Spleen (tissue), 11 donors: ENCODE data around the gene AKAP14. TPM values are rescaled to one million over a fixed set of nuclear protein-coding genes. Genes with fewer than 3 reads are reported as not detected.
"Not testable (repeated sequence)": the region's sequence is repeated elsewhere in the genome, so short reads cannot be mapped to it uniquely, and the experiment has no call there.

ENCODE experiments used
- DNase-seq: peaks from one replicate; pipeline ENCODE4 v3.0.0-alpha.2; 2020
- H3K27ac ChIP-seq, 8 donors: fragments of 200-600 bp; sonication (generic) in 7 of 8; 1 replicate in 4 of 8; 2 replicates in 4 of 8; pipeline versions ENCODE4 v1.5.0 to v1.8.0; 2016 to 2021; ENCODE audit warnings: inconsistent platforms in 4 of 8, mild to moderate bottlenecking in 4 of 8, moderate library complexity in 1 of 8
- H3K27me3 ChIP-seq, 7 donors: fragments of 200-600 bp; sonication (generic) in 6 of 7; replicated peaks in 1 of 7; 1 replicate in 4 of 7; 2 replicates in 3 of 7; pipeline versions ENCODE4 v1.5.0 to v1.8.0; 2016 to 2021; ENCODE audit warnings: inconsistent platforms in 3 of 7, mild to moderate bottlenecking in 1 of 7
- H3K36me3 ChIP-seq, 6 donors: fragments of 200-600 bp; sonication (generic) in 5 of 6; 1 replicate in 4 of 6; 2 replicates in 2 of 6; pipeline versions ENCODE4 v1.5.0 to v1.8.0; 2016 to 2021; ENCODE audit warnings: inconsistent platforms in 2 of 6
- H3K4me1 ChIP-seq, 6 donors: fragments of 200-600 bp; sonication (generic) in 5 of 6; 1 replicate in 3 of 6; 2 replicates in 3 of 6; pipeline versions ENCODE4 v1.5.0 to v1.8.0; 2016 to 2021; ENCODE audit warnings: inconsistent platforms in 3 of 6
- H3K4me3 ChIP-seq, 8 donors: fragments of 200-600 bp; sonication (generic) in 7 of 8; 1 replicate in 4 of 8; 2 replicates in 4 of 8; pipeline versions ENCODE4 v1.5.0 to v1.8.0; 2016 to 2021; ENCODE audit warnings: inconsistent platforms in 4 of 8, mild to moderate bottlenecking in 4 of 8, moderate library complexity in 2 of 8
- H3K9me3 ChIP-seq, 8 donors: fragments of 200-600 bp; sonication (generic) in 7 of 8; 1 replicate in 4 of 8; 2 replicates in 4 of 8; pipeline versions ENCODE4 v1.5.0 to v1.8.0; 2016 to 2021; ENCODE audit warnings: inconsistent platforms in 4 of 8
- POLR2A ChIP-seq, 3 donors: fragments of 450-650 bp; IDR thresholded peaks; one replicate each; pipeline ENCODE4 v1.5.1; 2017; ENCODE audit warnings: antibody characterized with exemption in 3 of 3, mild to moderate bottlenecking in 1 of 3
- POLR2AphosphoS5 ChIP-seq, 3 donors: sonication (generic); formaldehyde crosslinking; IDR thresholded peaks; one replicate each; pipeline ENCODE4 v1.5.1; 2017; ENCODE audit warnings: antibody characterized with exemption in 3 of 3
- WGBS, 5 donors: extraction: QIAGEN DNeasy Blood & Tissue Kit in 3 of 5; methylation state at CpG; one replicate each; pipeline versions ENCODE4 v1.1.5 to v1.1.7; 2013 to 2018; 5-methylcytosine and 5-hydroxymethylcytosine counted together
- intact Hi-C: fragments of 100-400 bp; cut with DNase I; formaldehyde crosslinking; loops from one replicate; pipeline ENCODE4 v1.15.0; 2023; ENCODE audit warnings: low total_unique reads
- polyA plus RNA-seq, 3 donors: library from polyadenylated mRNA; stranded (reverse); fragments of 200-250 nt; gene quantifications; one replicate each; pipeline ENCODE4 v1.2.1, GENCODE V29; 2013
- total RNA-seq, 7 donors: library from RNA; depleted of rRNA in 3 of 7; stranded (reverse); fragments of >200 nt in 3 of 7; fragmentation: NEBNext Ultra II Directional in 4 of 7; extraction: Animal tissue kit (Norgen Biotek cat#: 25700) in 4 of 7; gene quantifications; one replicate each; pipeline versions ENCODE4 v1.1.0 to v1.2.1, GENCODE V29; 2016 to 2021
- TF ChIP-seq, protein P1 (sequence below), 11 experiments: fragments of 200-600 bp in 7 of 11; fragments of 450-650 bp in 4 of 11; sonication (generic) in 4 of 11; IDR thresholded peaks in 8 of 11; conservative IDR thresholded peaks in 3 of 11; 1 replicate in 7 of 11; 2 replicates in 4 of 11; pipeline versions ENCODE4 v1.4.0 to v1.8.0; 2016 to 2021; ENCODE audit warnings: antibody characterized with exemption in 11 of 11, inconsistent platforms in 4 of 11, mild to moderate bottlenecking in 1 of 11
- donor health status: healthy with polysubstance abuse.
- donor health status: DM: no; HTN: no; CAD: no; lungs with moderate emphysema.
- donor health status: DM: no; HTN: no; CAD: no.
- donor health status: Bipolar disorder and iron deficiency.
- donor health status: healthy.
- donor health status: DM: no; HTN: no; CAD: no.
- donor health status: DM: yes; HTN: yes; CAD: no.

AKAP14 gene
- total and polyA plus RNA-seq, 10 donors = not detected

DNA sequence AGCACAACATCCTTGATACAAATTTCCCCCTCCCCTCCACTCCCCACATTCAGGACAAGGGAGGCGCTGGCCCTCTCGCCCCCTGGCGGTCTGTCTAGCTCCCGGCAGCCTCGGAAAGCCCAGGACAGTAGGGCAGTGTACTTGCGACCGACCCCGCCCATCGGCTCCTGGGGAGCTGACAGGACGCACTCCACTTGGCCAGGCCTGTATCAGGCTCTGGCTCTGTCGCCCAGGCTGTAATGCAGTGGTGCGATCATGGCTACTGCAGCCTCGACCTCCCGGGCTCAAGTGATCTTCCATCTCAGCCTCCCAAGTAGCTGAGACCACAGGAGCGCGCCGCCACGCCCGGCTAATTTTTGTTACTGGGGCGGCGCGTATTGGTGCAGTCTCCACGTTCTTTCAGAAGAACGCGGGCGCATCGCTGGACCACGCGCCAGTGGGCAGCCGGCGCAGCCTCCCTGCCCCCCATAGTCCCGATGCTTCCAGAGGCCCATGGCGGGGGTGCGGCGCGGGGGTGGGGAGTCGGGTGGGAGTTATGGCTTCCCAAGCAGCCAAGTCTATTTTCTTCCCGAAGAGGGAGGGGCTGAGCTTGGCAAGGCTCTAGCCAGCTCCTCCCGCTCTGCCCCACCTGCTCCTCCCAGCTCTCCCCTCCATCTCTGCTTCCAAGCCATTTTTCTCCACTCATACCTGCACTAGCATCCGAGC lies 7.8 kb upstream of the AKAP14 start:
- intact Hi-C loops = no loop called here
- WGBS, 5 donors = 9 to 57% (median 35%) methylated on average over 19 to 38 of the region's 40 CpGs
- no peaks in the 10 kb centered on the region for H3K9me3 ChIP-seq
- H3K27ac ChIP-seq = no peak overlapping the region
- H3K27me3 ChIP-seq = no peaks in the 10 kb centered on the region
- no peaks in the 10 kb centered on the region for H3K36me3 ChIP-seq
- DNase-seq = peak; percentile 87
- peak overlapping the region in 6 of 8 donors; percentile 11 to 67 (median 30) for H3K4me3 ChIP-seq
- TF ChIP-seq, protein P1, sequence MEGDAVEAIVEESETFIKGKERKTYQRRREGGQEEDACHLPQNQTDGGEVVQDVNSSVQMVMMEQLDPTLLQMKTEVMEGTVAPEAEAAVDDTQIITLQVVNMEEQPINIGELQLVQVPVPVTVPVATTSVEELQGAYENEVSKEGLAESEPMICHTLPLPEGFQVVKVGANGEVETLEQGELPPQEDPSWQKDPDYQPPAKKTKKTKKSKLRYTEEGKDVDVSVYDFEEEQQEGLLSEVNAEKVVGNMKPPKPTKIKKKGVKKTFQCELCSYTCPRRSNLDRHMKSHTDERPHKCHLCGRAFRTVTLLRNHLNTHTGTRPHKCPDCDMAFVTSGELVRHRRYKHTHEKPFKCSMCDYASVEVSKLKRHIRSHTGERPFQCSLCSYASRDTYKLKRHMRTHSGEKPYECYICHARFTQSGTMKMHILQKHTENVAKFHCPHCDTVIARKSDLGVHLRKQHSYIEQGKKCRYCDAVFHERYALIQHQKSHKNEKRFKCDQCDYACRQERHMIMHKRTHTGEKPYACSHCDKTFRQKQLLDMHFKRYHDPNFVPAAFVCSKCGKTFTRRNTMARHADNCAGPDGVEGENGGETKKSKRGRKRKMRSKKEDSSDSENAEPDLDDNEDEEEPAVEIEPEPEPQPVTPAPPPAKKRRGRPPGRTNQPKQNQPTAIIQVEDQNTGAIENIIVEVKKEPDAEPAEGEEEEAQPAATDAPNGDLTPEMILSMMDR (IDR thresholded peaks at IDR 0.05 in 8 of 11, conservative IDR thresholded peaks at IDR 0.05 in 3 of 11) = peak; percentile 21 to 74 (median 59)
- TF ChIP-seq POLR2AphosphoS5 (IDR thresholded peaks at IDR 0.05) (peak in 2 of 3 donors; percentile 20 to 43), POLR2A (IDR thresholded peaks at IDR 0.05) (no peak)
- H3K4me1 ChIP-seq = peaks cover 0 to 21% (median 6%) of the 10 kb centered on the region in 6 donors

DNA sequence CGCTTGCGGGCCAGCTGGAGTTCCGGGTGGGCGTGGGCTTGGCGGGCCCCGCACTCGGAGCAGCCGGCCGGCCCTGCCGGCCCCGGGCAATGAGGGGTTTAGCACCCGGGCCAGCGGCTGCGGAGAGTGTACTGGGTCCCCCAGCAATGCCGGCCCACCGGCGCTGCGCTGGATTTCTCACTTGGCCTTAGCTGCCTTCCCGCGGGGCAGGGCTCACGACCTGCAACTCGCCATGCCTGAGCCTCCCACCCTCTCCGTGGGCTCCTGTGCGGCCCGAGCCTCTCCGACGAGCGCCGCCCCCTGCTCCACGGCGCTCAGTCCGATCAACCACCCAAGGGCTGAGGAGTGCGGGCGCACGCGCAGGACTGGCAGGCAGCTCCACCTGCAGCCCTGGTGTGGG lies 5.1 kb upstream of the AKAP14 start:
- DNase-seq, intact Hi-C loops: not testable (repeated sequence)

DNA sequence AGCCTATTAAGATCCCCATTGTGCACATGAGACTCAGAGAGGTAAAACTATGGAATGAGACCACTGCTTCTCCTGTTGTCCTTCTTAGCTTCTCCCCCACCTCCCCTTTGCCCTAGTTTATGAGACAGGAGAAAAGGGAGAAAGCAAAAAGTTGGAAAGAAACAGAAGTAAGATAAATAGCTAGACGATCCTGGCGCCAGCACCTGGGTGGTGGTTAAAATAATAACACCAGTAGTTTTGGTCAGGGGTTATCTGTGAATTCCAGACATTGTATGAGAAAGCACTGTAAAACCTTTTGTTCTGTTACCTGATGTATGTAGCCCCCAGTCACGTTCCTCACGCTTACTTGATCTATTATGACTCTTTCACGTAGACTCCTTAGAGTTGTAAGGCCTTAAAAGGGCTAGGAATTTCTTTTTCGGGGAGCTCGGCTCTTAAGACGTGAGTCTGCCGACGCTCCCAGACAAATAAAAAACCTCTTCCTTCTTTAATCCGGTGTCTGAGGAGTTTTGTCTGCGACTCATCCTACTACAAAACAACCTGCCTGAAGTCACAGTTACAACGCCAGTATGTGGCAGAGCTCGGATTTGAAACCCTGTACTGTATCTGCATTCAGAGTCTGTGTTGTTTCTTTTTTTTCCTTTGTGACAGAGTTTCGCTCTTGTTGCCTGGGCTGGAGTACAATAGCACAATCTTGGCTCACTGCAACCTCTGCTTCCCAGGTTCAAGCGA lies 3.6 kb upstream of the AKAP14 start:
- peaks cover 0 to 11% (median 0%) of the 10 kb centered on the region in 6 donors for H3K4me1 ChIP-seq
- 76 to 87% (median 83%) methylated on average over 16 of the region's 16 CpGs for WGBS, 5 donors
- H3K9me3 ChIP-seq, intact Hi-C loops, H3K36me3 ChIP-seq, H3K4me3 ChIP-seq, H3K27ac ChIP-seq, H3K27me3 ChIP-seq: not testable (repeated sequence)
- peak; percentile 3 for DNase-seq

More for the DNA sequence above, 5.1 kb upstream of the AKAP14 start:
- not testable (repeated sequence) for H3K27me3 ChIP-seq, H3K36me3 ChIP-seq, H3K27ac ChIP-seq, H3K4me3 ChIP-seq, H3K9me3 ChIP-seq
- WGBS, 5 donors = 77 to 92% (median 85%) methylated on average over 8 to 33 of the region's 36 CpGs
- peaks cover 0 to 21% (median 6%) of the 10 kb centered on the region in 6 donors for H3K4me1 ChIP-seq

DNA sequence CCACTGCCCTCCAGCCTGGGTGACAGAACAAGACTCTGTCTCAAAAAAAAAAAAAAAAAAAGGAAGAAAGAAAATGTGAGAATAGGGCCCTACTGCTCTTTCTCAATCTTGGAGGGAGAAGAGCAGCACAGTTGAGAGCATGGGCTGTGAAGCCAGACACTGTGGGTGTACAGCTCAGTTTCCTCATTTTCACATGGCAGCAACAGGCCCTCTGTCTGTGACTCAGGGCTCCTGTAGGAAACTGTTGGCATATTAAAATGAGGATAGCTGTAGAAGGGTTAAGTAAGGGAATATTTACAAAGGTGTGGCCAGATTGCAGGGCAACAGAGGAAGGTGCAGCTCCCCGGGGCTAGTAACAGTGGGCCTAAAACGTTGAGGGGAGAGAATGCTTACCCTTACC lies 3.4 kb downstream of the AKAP14 start:
- DNase-seq = no peak
- Histone ChIP-seq H3K9me3 (no peaks in the 10 kb centered on the region), H3K36me3 (no peaks in the 10 kb centered on the region), H3K27ac (peak overlapping the region in 1 of 8 donors; percentile 18), H3K27me3 (no peaks in the 10 kb centered on the region), H3K4me1 (no peaks in the 10 kb centered on the region), H3K4me3 (no peak overlapping the region)
- TF ChIP-seq POLR2A (IDR thresholded peaks at IDR 0.05) (no peak), POLR2AphosphoS5 (IDR thresholded peaks at IDR 0.05) (no peak)
- TF ChIP-seq, protein P1 (IDR thresholded peaks at IDR 0.05 in 8 of 11, conservative IDR thresholded peaks at IDR 0.05 in 3 of 11) = no peak
- 13 to 37% (median 18%) methylated on average over 2 of the region's 2 CpGs for WGBS, 5 donors
- intact Hi-C loops = no loop called here

DNA sequence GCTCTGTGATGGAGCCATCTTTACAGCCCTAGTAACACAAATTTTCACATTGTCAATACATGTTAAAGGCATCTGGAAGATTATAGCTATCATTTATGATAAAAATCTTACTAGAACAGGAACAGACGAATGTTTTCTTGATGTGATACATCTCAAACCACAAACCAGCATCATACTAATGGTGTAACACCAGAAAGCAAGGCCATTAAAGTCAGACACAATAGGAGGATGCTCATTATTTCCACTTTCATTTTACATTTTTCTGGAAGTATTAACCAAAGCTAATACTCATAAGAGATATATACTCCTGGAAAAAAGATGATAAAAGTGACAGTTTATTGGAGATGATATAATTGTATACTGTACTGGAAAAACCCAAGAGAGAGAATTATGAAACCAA lies 5.3 kb downstream of the AKAP14 start:
- Histone ChIP-seq H3K4me1 (no peaks in the 10 kb centered on the region), H3K36me3 (no peaks in the 10 kb centered on the region), H3K9me3 (no peaks in the 10 kb centered on the region), H3K27ac (no peak overlapping the region), H3K27me3 (no peaks in the 10 kb centered on the region), H3K4me3 (no peak overlapping the region)
- intact Hi-C loops = no loop called here
- WGBS, 5 donors = 43 to 50% (median 48%) methylated on average over 1 of the region's 1 CpG
- TF ChIP-seq, protein P1 (IDR thresholded peaks at IDR 0.05 in 8 of 11, conservative IDR thresholded peaks at IDR 0.05 in 3 of 11) = no peak
- no peak for DNase-seq
